ENCODE data around the gene IL20.

- TF ChIP-seq, protein P1, sequence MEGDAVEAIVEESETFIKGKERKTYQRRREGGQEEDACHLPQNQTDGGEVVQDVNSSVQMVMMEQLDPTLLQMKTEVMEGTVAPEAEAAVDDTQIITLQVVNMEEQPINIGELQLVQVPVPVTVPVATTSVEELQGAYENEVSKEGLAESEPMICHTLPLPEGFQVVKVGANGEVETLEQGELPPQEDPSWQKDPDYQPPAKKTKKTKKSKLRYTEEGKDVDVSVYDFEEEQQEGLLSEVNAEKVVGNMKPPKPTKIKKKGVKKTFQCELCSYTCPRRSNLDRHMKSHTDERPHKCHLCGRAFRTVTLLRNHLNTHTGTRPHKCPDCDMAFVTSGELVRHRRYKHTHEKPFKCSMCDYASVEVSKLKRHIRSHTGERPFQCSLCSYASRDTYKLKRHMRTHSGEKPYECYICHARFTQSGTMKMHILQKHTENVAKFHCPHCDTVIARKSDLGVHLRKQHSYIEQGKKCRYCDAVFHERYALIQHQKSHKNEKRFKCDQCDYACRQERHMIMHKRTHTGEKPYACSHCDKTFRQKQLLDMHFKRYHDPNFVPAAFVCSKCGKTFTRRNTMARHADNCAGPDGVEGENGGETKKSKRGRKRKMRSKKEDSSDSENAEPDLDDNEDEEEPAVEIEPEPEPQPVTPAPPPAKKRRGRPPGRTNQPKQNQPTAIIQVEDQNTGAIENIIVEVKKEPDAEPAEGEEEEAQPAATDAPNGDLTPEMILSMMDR (IDR thresholded peaks at IDR 0.05) = no peak
- no peak for TF ChIP-seq POLR2A (IDR thresholded peaks at IDR 0.05)
Measured at GRCh38 chr1:206868264-206868663, 2.8 kb downstream of the IL20 start.
